ENCODE data around the gene ARID3C.

Gene ARID3C

GRCh38 chr9:34627716-34628655 lies 880 bp downstream of the ARID3C start:
- no peak for DNase-seq (ENCODE audit: low spot score)

- no peak for DNase-seq (ENCODE audit: low spot score)
Measured at GRCh38 chr9:34625186-34625486, 3.7 kb downstream of the ARID3C start.

- no peak for DNase-seq (ENCODE audit: low spot score)
Measured at GRCh38 chr9:34624475-34625185, 4.2 kb downstream of the ARID3C start.

GRCh38 chr9:34623374-34624235 lies 5.3 kb downstream of the ARID3C start:
- no peak for DNase-seq (ENCODE audit: low spot score)

- peak; percentile 96 for DNase-seq (ENCODE audit: low spot score)
Measured at GRCh38 chr9:34620061-34620994, 8.5 kb downstream of the ARID3C start, which contains the start of gene DCTN3. TSS of gene DCTN3 (minus strand) at chr9:34620495. CDS start at chr9:34620464, 31 bp downstream.

- DNase-seq (ENCODE audit: low spot score) = no peak
Measured at GRCh38 chr9:34615132-34615531, 13.7 kb downstream of the ARID3C start.

- peak; percentile 67 for DNase-seq (ENCODE audit: low spot score)
Measured at GRCh38 chr9:34612788-34613390, 16.0 kb downstream of the ARID3C start.

- peak; percentile 80 for DNase-seq (ENCODE audit: low spot score)
Measured at GRCh38 chr9:34611811-34612787, 16.8 kb downstream of the ARID3C start, which contains the start of gene RPP25L. TSS of gene RPP25L (minus strand) at chr9:34612097. CDS start at chr9:34611296, 801 bp downstream.

- DNase-seq (ENCODE audit: low spot score) = no peak
Measured at GRCh38 chr9:34611251-34611810, 17.5 kb downstream of the ARID3C start.

- no peak for DNase-seq (ENCODE audit: low spot score)
Measured at GRCh38 chr9:34610434-34611206, 18.2 kb downstream of the ARID3C start.

- DNase-seq (ENCODE audit: low spot score) = no peak
Measured at GRCh38 chr9:34607331-34607730, 21.5 kb downstream of the ARID3C start.

- no peak for DNase-seq (ENCODE audit: low spot score)
Measured at GRCh38 chr9:34606905-34607304, 22.0 kb downstream of the ARID3C start.

- DNase-seq (ENCODE audit: low spot score) = no peak
Measured at GRCh38 chr9:34606190-34606589, 22.7 kb downstream of the ARID3C start.

GRCh38 chr9:34603610-34604231 lies 25.1 kb downstream of the ARID3C start:
- peak; percentile 81 for DNase-seq (ENCODE audit: low spot score)

- DNase-seq (ENCODE audit: low spot score) = no peak
Measured at GRCh38 chr9:34601937-34602573, 26.8 kb downstream of the ARID3C start.

- no peak for DNase-seq (ENCODE audit: low spot score)
Measured at GRCh38 chr9:34600908-34601307, 28.0 kb downstream of the ARID3C start.

- DNase-seq (ENCODE audit: low spot score) = no peak
Measured at GRCh38 chr9:34599546-34599945, 29.3 kb downstream of the ARID3C start.

All from HuH-7 (cell line).